Kidney glomerular epithelial cell (primary cell): ENCODE results near the gene TOMM22.
A peak's percentile ranks its signal among the peaks of the same experiment; 100 is the strongest.
"Not testable (repeated sequence)": the region's sequence is repeated elsewhere in the genome, so short reads cannot be mapped to it uniquely, and the experiment has no call there.

ENCODE experiments used
- DNase-seq: peaks from one replicate; lab custom pipeline; 2025; lab: John Stamatoyannopoulos, UW

The TOMM22 gene

GRCh38 chr22:38681582-38682335, at the start of gene TOMM22:
TOMM22 (plus strand) TSS chr22:38681957; CDS start chr22:38681979, 22 bp downstream.
- peak; percentile 87 for DNase-seq

GRCh38 chr22:38632528-38632927, 49.2 kb upstream of the TOMM22 start:
- DNase-seq: no peak

- DNase-seq: no peak
Measured at GRCh38 chr22:38638216-38638615, 43.5 kb upstream of the TOMM22 start.

GRCh38 chr22:38638728-38639127, 43.0 kb upstream of the TOMM22 start:
- no peak for DNase-seq

GRCh38 chr22:38641476-38642040, 40.2 kb upstream of the TOMM22 start:
- no peak for DNase-seq

GRCh38 chr22:38644245-38644644, 37.5 kb upstream of the TOMM22 start:
- not testable (repeated sequence) for DNase-seq

GRCh38 chr22:38645430-38645829, 36.3 kb upstream of the TOMM22 start:
- DNase-seq: no peak

GRCh38 chr22:38649841-38650522, 31.8 kb upstream of the TOMM22 start:
- peak; percentile 0 for DNase-seq

GRCh38 chr22:38652859-38653258, 28.9 kb upstream of the TOMM22 start:
- DNase-seq: no peak

GRCh38 chr22:38653741-38654140, 28.0 kb upstream of the TOMM22 start:
- no peak for DNase-seq

- peak; percentile 1 for DNase-seq
Measured at GRCh38 chr22:38655519-38656255, 26.1 kb upstream of the TOMM22 start.

GRCh38 chr22:38656256-38657044, 25.3 kb upstream of the TOMM22 start, which contains the start of the genes CBY1 and FAM227A:
CBY1 (plus strand) TSS chr22:38656638; CDS start chr22:38668055, 11,417 bp downstream.
FAM227A (minus strand) TSS chr22:38656392; CDS start chr22:38650168, 6,224 bp downstream.
- peak; percentile 81 for DNase-seq

- peak; percentile 32 for DNase-seq
Measured at GRCh38 chr22:38657045-38657909, 24.5 kb upstream of the TOMM22 start.

- no peak for DNase-seq
Measured at GRCh38 chr22:38674888-38675287, 6.9 kb upstream of the TOMM22 start.

- no peak for DNase-seq
Measured at GRCh38 chr22:38675833-38676232, 5.9 kb upstream of the TOMM22 start.

- DNase-seq: no peak
Measured at GRCh38 chr22:38684895-38685294, 3.1 kb downstream of the TOMM22 start.

GRCh38 chr22:38685761-38686160, 4.0 kb downstream of the TOMM22 start:
- no peak for DNase-seq

GRCh38 chr22:38689651-38690050, 7.9 kb downstream of the TOMM22 start:
- DNase-seq: no peak

GRCh38 chr22:38694049-38694448, 12.3 kb downstream of the TOMM22 start:
- DNase-seq: no peak

- no peak for DNase-seq
Measured at GRCh38 chr22:38694940-38695339, 13.2 kb downstream of the TOMM22 start.
